ENCODE results near the gene TIPRL.

- no peak for TF ChIP-seq CTCF (IDR thresholded peaks at IDR 0.05)
- no peak for TF ChIP-seq POLR2A (IDR thresholded peaks at IDR 0.05)
Observed at GRCh38 chr1:168148916-168149315, 29.8 kb upstream of the TIPRL start.

All from thyroid gland (tissue), 4 donors.